Upper lobe of right lung (tissue), 1 donor: ENCODE results near the gene RGR. TPM values are rescaled to one million over a fixed set of nuclear protein-coding genes. Genes with fewer than 3 reads are reported as not detected.
A peak's percentile ranks its signal among the peaks of the same experiment; 100 is the strongest.

ENCODE experiments used
- ATAC-seq: fragments of 200-7000 bp; cut with Tn5 transposase; one replicate; pipeline ENCODE4 v1.9.1; 2020; ENCODE audit warnings: mild to moderate bottlenecking, moderate library complexity
- DNase-seq: peaks from one replicate; pipeline ENCODE4 v3.0.0-alpha.2; 2020
- H3K27ac ChIP-seq: fragments of 200-600 bp; one replicate; pipeline ENCODE4 v1.8.0; 2022
- H3K27me3 ChIP-seq: fragments of 200-600 bp; one replicate; pipeline ENCODE4 v1.8.0; 2022; ENCODE audit warnings: mild to moderate bottlenecking
- H3K36me3 ChIP-seq: fragments of 200-600 bp; one replicate; pipeline ENCODE4 v1.8.0; 2022
- H3K4me1 ChIP-seq: fragments of 200-600 bp; one replicate; pipeline ENCODE4 v1.8.0; 2022
- H3K4me3 ChIP-seq: fragments of 200-600 bp; one replicate; pipeline ENCODE4 v1.8.0; 2022; ENCODE audit warnings: mild to moderate bottlenecking
- H3K9me3 ChIP-seq: fragments of 200-600 bp; one replicate; pipeline ENCODE4 v1.8.0; 2022
- CTCF ChIP-seq: fragments of 200-600 bp; IDR thresholded peaks from one replicate; pipeline ENCODE4 v1.8.0; 2022; ENCODE audit warnings: antibody characterized with exemption
- intact Hi-C: fragments of 100-400 bp; cut with DNase I; formaldehyde crosslinking; loops from one replicate; pipeline ENCODE4 v1.11.0; 2022
- total RNA-seq: library from RNA; stranded (reverse); fragmentation: NEBNext Ultra II Directional; extraction: Animal tissue kit (Norgen Biotek cat#: 25700); gene quantifications from one replicate; pipeline ENCODE4 v1.2.1, GENCODE V29; 2021
- donor health status: DM: no; HTN: yes; CAD: no; lungs with severe emphysema.

RGR gene
- total RNA-seq, 1 donor from 2014 or later = 0.41 TPM

GRCh38 chr10:84200537-84201243 is 44.2 kb upstream of the RGR start:
- Histone ChIP-seq H3K27me3 (peaks cover 16% of the 10 kb centered on the region), H3K36me3 (no peaks in the 10 kb centered on the region), H3K4me1 (no peaks in the 10 kb centered on the region), H3K4me3 (no peak overlapping the region), H3K9me3 (no peaks in the 10 kb centered on the region), H3K27ac (no peak overlapping the region)
- DNase-seq (peak; percentile 48), ATAC-seq (no peak)
- no peak for TF ChIP-seq CTCF
- intact Hi-C loops = no loop called here

- no peak overlapping the region for H3K4me3 ChIP-seq
- no peak overlapping the region for H3K27ac ChIP-seq
- H3K9me3 ChIP-seq = no peaks in the 10 kb centered on the region
- no peak for ATAC-seq
- no peak for DNase-seq
- intact Hi-C loops = no loop called here
- no peak for TF ChIP-seq CTCF
- H3K36me3 ChIP-seq = no peaks in the 10 kb centered on the region
- no peaks in the 10 kb centered on the region for H3K4me1 ChIP-seq
- peaks cover 16% of the 10 kb centered on the region for H3K27me3 ChIP-seq
Observed at GRCh38 chr10:84201244-84201606, 43.6 kb upstream of the RGR start.

GRCh38 chr10:84201682-84202081 is 43.2 kb upstream of the RGR start:
- Histone ChIP-seq H3K27ac (no peak overlapping the region), H3K4me1 (no peaks in the 10 kb centered on the region), H3K27me3 (peaks cover 18% of the 10 kb centered on the region), H3K4me3 (no peak overlapping the region), H3K36me3 (no peaks in the 10 kb centered on the region), H3K9me3 (no peaks in the 10 kb centered on the region)
- intact Hi-C loops = no loop called here
- no peak for TF ChIP-seq CTCF
- no peak for ATAC-seq
- no peak for DNase-seq

GRCh38 chr10:84202349-84202748 is 42.5 kb upstream of the RGR start:
- intact Hi-C loops = no loop called here
- no peak overlapping the region for H3K4me3 ChIP-seq
- no peak for ATAC-seq
- H3K9me3 ChIP-seq = no peaks in the 10 kb centered on the region
- H3K27ac ChIP-seq = no peak overlapping the region
- no peak for TF ChIP-seq CTCF
- DNase-seq = no peak
- H3K27me3 ChIP-seq = peaks cover 18% of the 10 kb centered on the region
- no peaks in the 10 kb centered on the region for H3K4me1 ChIP-seq
- no peaks in the 10 kb centered on the region for H3K36me3 ChIP-seq

GRCh38 chr10:84204122-84204521 is 40.7 kb upstream of the RGR start:
- peak; percentile 21 for TF ChIP-seq CTCF
- intact Hi-C loops = no loop called here
- DNase-seq (no peak), ATAC-seq (peak; percentile 15)
- no peaks in the 10 kb centered on the region for H3K9me3 ChIP-seq
- H3K27ac ChIP-seq = no peak overlapping the region
- H3K4me3 ChIP-seq = no peak overlapping the region
- H3K4me1 ChIP-seq = no peaks in the 10 kb centered on the region
- no peaks in the 10 kb centered on the region for H3K36me3 ChIP-seq
- H3K27me3 ChIP-seq = peaks cover 14% of the 10 kb centered on the region

- no peaks in the 10 kb centered on the region for H3K36me3 ChIP-seq
- H3K27me3 ChIP-seq = peaks cover 14% of the 10 kb centered on the region
- no peak overlapping the region for H3K4me3 ChIP-seq
- no peaks in the 10 kb centered on the region for H3K9me3 ChIP-seq
- DNase-seq (no peak), ATAC-seq (no peak)
- no peak for TF ChIP-seq CTCF
- H3K27ac ChIP-seq = no peak overlapping the region
- no peaks in the 10 kb centered on the region for H3K4me1 ChIP-seq
- intact Hi-C loops = no loop called here
Observed at GRCh38 chr10:84204610-84205009, 40.2 kb upstream of the RGR start.
